ENCODE results near the gene SYTL4.
A peak's percentile ranks its signal among the peaks of the same experiment; 100 is the strongest.

The SYTL4 gene

GRCh38 chrX:100647095-100647494 is 84.8 kb downstream of the SYTL4 start:
- no peak for DNase-seq

- DNase-seq = no peak
Observed at GRCh38 chrX:100645106-100645505, 86.8 kb downstream of the SYTL4 start.

DNA sequence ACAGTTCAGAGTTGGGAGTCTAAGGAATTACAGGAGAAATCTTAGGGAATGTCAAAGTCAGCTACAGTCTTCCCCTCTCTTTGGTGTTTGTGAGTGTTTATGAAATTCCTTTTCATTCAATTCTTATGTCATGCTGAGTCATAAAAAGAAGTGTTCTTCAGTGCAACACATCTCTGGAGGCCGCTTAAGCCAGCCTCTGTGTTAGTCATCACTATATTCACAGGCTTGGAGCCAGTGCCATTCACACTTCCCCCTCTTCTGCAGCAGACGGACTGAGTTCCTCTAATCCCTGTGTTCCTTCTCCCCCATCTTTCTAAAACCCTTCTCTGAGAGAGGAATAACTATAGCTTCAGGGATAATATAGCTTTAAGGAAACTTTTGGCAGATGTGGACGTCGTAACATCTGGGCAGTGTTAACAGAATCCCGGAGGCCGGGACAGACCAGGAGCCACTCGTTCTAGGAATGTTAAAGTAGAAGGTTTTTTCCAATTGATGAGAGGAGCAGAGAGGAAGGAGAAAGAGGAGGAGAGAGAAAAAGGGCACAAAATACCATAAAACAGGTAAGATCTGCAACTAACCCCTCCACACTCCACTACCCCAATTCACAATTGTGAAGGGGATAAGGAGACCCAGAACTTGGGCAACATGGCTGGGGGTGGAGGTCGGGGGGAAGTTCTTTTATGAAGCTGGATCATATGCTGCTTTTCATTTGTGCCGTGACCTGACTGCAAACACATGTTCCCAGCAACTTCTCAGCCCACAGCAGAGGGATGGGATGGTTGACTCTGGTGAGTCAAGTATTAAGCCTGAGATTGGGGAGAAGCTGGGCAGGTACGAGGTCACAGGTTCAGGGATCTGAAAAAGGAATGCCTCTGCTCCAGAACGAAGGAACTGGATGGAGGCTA is 87.7 kb downstream of the SYTL4 start, which contains the start of gene SRPX2:
Gene SRPX2 (plus strand): TSS at position 244 of the 905 bp plus-strand sequence. CDS start 2,124 bp downstream, outside the sequence.
- peak; percentile 45 for DNase-seq

DNA sequence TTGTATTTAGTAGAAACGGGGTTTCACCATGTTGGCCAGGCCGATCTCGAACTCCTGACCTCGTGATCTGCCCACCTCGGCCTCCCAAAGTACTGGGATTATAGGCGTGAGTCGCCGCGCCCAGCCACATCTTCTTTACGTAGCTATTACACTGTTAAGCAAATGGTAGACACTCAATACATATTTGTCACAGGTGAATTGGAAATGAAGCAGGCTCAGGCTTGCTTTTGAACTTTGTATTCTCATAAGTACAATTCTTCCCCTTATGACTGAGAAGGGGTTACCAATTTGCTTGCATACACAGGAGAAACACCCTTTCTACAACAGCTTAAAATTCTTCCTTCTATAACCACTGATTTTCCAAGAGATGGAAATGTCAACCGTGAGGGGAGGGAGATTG is 88.7 kb downstream of the SYTL4 start:
- no peak for DNase-seq

- no peak for DNase-seq
Observed at GRCh38 chrX:100642290-100642689, 89.6 kb downstream of the SYTL4 start.

GRCh38 chrX:100636321-100636991 is 95.5 kb downstream of the SYTL4 start, which contains the start of gene TSPAN6:
TSPAN6 (minus strand) TSS chrX:100636806; CDS start chrX:100636694, 112 bp downstream.
- DNase-seq = peak; percentile 2

- no peak for DNase-seq
Observed at GRCh38 chrX:100635989-100636320, 96.0 kb downstream of the SYTL4 start.

- DNase-seq = no peak
Observed at GRCh38 chrX:100635040-100635439, 96.9 kb downstream of the SYTL4 start.

DNA sequence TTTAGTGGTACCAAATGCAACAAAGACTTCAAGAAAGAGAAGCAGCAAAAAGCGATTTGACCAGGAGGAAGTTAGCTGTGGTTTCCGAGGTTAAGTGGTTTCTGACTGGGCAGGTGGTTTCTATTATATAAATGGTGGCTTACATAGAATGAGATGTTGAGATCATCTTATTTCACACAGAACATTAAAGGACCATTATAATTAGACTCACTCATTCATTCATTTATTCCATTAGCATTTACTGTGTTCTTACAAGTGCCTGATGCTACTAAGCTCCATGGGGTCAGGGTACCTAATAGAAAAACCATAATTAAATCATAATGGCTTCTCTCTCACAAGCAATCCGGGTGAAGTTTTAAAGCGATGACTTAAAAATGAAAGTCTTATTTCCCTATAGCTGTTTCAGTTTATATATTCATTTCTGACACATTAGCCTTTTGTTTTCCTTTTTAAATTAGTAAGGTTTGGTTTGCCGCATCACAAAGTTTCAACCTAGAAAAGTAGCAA is 105.9 kb downstream of the SYTL4 start:
- peak; percentile 39 for DNase-seq
